Astrocyte (in vitro differentiated cells and primary cell): ENCODE results near the gene PTGFRN. TPM values are rescaled to one million over a fixed set of nuclear protein-coding genes. Genes with fewer than 3 reads are reported as not detected.
A peak's percentile ranks its signal among the peaks of the same experiment; 100 is the strongest.

ENCODE experiments used
- DNase-seq: peaks from one replicate; pipeline ENCODE4 v3.0.0-alpha.2; 2010; ENCODE audit warnings: low read depth
- FAIRE-seq: peaks from 2 replicates; lab custom pipeline; 2011; peaks lifted over from hg19 to GRCh38; lab: Jason Lieb, UNC
- H2AFZ ChIP-seq: 2 replicates; pipeline ENCODE4 v1.6.0; 2012; ENCODE audit warnings: low read depth, low read length, inconsistent platforms
- H3K27ac ChIP-seq: 2 replicates; pipeline ENCODE4 v1.5.1; 2011; ENCODE audit warnings: low read depth, low read length, inconsistent platforms
- H3K27me3 ChIP-seq: 2 replicates; pipeline ENCODE4 v1.6.0; 2011; ENCODE audit warnings: low read length, inconsistent platforms; ENCODE audit not compliant: insufficient read depth
- H3K36me3 ChIP-seq: 2 replicates; pipeline ENCODE4 v1.5.1; 2011; ENCODE audit warnings: low read length, inconsistent platforms; ENCODE audit not compliant: insufficient read depth
- H3K4me1 ChIP-seq: 2 replicates; pipeline ENCODE4 v1.5.1; 2011; ENCODE audit warnings: low read length, inconsistent platforms; ENCODE audit not compliant: insufficient read depth
- H3K4me2 ChIP-seq: 2 replicates; pipeline ENCODE4 v1.6.0; 2012; ENCODE audit warnings: low read length, inconsistent platforms
- H3K4me3 ChIP-seq: 2 replicates; pipeline ENCODE4 v1.5.1; 2011; ENCODE audit warnings: low read depth, mild to moderate bottlenecking, low read length, inconsistent platforms; ENCODE audit not compliant: insufficient read depth
- H3K79me2 ChIP-seq: 2 replicates; pipeline ENCODE4 v1.6.0; 2012; ENCODE audit warnings: mild to moderate bottlenecking, low read length, inconsistent platforms; ENCODE audit not compliant: insufficient read depth
- H3K9ac ChIP-seq: 2 replicates; pipeline ENCODE4 v1.6.0; 2012; ENCODE audit warnings: mild to moderate bottlenecking, low read length, inconsistent platforms
- H3K9me3 ChIP-seq: 2 replicates; pipeline ENCODE4 v1.5.1; 2012; ENCODE audit warnings: low read depth, mild to moderate bottlenecking, low read length, inconsistent platforms; ENCODE audit not compliant: insufficient read depth
- H4K20me1 ChIP-seq: 2 replicates; pipeline ENCODE4 v1.6.0; 2012; ENCODE audit warnings: low read length, inconsistent platforms; ENCODE audit not compliant: insufficient read depth
- H3K27ac Mint-ChIP-seq: one replicate; pipeline ENCODE4 v1.8.0; 2021; ENCODE audit warnings: mild to moderate bottlenecking, mixed read lengths; ENCODE audit not compliant: unreplicated experiment
- H3K27me3 Mint-ChIP-seq: one replicate; pipeline ENCODE4 v1.8.0; 2021; ENCODE audit warnings: low read depth, mixed read lengths; ENCODE audit not compliant: unreplicated experiment
- H3K36me3 Mint-ChIP-seq: one replicate; pipeline ENCODE4 v1.8.0; 2021; ENCODE audit warnings: low read depth, mixed read lengths; ENCODE audit not compliant: unreplicated experiment
- H3K4me1 Mint-ChIP-seq: one replicate; pipeline ENCODE4 v1.8.0; 2021; ENCODE audit warnings: low read depth, mixed read lengths; ENCODE audit not compliant: unreplicated experiment
- H3K4me3 Mint-ChIP-seq: one replicate; pipeline ENCODE4 v1.8.0; 2021; ENCODE audit warnings: mild to moderate bottlenecking, moderate library complexity, mixed read lengths; ENCODE audit not compliant: unreplicated experiment
- H3K9me3 Mint-ChIP-seq: one replicate; pipeline ENCODE4 v1.8.0; 2021; ENCODE audit warnings: mild to moderate bottlenecking, mixed read lengths; ENCODE audit not compliant: unreplicated experiment
- CTCF ChIP-seq: IDR thresholded peaks from 2 replicates; pipeline ENCODE4 v1.5.1; 2011; ENCODE audit warnings: low read depth, mild to moderate bottlenecking, inconsistent platforms, low read length, moderate library complexity; ENCODE audit not compliant: insufficient read depth
- EZH2 ChIP-seq: IDR thresholded peaks from 2 replicates; pipeline ENCODE4 v1.6.1; 2012; ENCODE audit warnings: mild to moderate bottlenecking, low read length, inconsistent platforms; ENCODE audit not compliant: insufficient read depth
- total RNA-seq: library from RNA; stranded (reverse); gene quantifications from 2 replicates; pipeline ENCODE4 v1.2.1, GENCODE V29; 2021

Gene PTGFRN
- total RNA-seq, 1 donor from 2014 or later = 157 TPM

- Histone ChIP-seq H3K27ac (peak overlapping the region; percentile 97), H3K4me3 (no peak overlapping the region), H4K20me1 (no peaks in the 10 kb centered on the region), H3K36me3 (no peaks in the 10 kb centered on the region), H2AFZ (no peak overlapping the region), H3K4me2 (peak overlapping the region; percentile 7), H3K4me1 (peaks cover 40% of the 10 kb centered on the region), H3K27me3 (no peaks in the 10 kb centered on the region), H3K9me3 (no peaks in the 10 kb centered on the region), H3K9ac (peak overlapping the region; percentile 77), H3K79me2 (no peaks in the 10 kb centered on the region)
- H3K36me3 Mint-ChIP-seq = peaks cover 35% of the 10 kb centered on the region
- no peaks in the 10 kb centered on the region for H3K27me3 Mint-ChIP-seq
- H3K4me3 Mint-ChIP-seq = no peak overlapping the region
- no peak overlapping the region for H3K27ac Mint-ChIP-seq
- FAIRE-seq (no peak), DNase-seq (no peak)
- H3K4me1 Mint-ChIP-seq = peaks cover 15% of the 10 kb centered on the region
- no peak for TF ChIP-seq EZH2
- no peak for TF ChIP-seq CTCF
- no peaks in the 10 kb centered on the region for H3K9me3 Mint-ChIP-seq
Measured at GRCh38 chr1:116989835-116990234, 80.1 kb downstream of the PTGFRN start.

GRCh38 chr1:116990612-116991151 lies 81.0 kb downstream of the PTGFRN start:
- FAIRE-seq (peak; percentile 93), DNase-seq (peak; percentile 98)
- Mint-ChIP-seq H3K4me1 (peaks cover 15% of the 10 kb centered on the region), H3K4me3 (no peak overlapping the region), H3K27me3 (no peaks in the 10 kb centered on the region), H3K27ac (peak overlapping the region; percentile 12), H3K36me3 (peaks cover 35% of the 10 kb centered on the region), H3K9me3 (no peaks in the 10 kb centered on the region)
- peak overlapping the region; percentile 6 for H2AFZ ChIP-seq
- H3K4me2 ChIP-seq = peak overlapping the region; percentile 54
- TF ChIP-seq EZH2 (no peak), CTCF (no peak)
- H3K4me3 ChIP-seq = no peak overlapping the region
- H3K36me3 ChIP-seq = no peaks in the 10 kb centered on the region
- H4K20me1 ChIP-seq = no peaks in the 10 kb centered on the region
- peak overlapping the region; percentile 77 for H3K9ac ChIP-seq
- peaks cover 40% of the 10 kb centered on the region for H3K4me1 ChIP-seq
- no peaks in the 10 kb centered on the region for H3K9me3 ChIP-seq
- peak overlapping the region; percentile 97 for H3K27ac ChIP-seq
- H3K27me3 ChIP-seq = no peaks in the 10 kb centered on the region
- H3K79me2 ChIP-seq = no peaks in the 10 kb centered on the region

- Histone ChIP-seq H2AFZ (peak overlapping the region; percentile 6), H3K9me3 (no peaks in the 10 kb centered on the region), H3K36me3 (no peaks in the 10 kb centered on the region), H3K9ac (peak overlapping the region; percentile 77), H3K79me2 (no peaks in the 10 kb centered on the region), H3K27me3 (no peaks in the 10 kb centered on the region), H3K27ac (peak overlapping the region; percentile 97), H3K4me3 (no peak overlapping the region), H4K20me1 (no peaks in the 10 kb centered on the region), H3K4me1 (peaks cover 40% of the 10 kb centered on the region), H3K4me2 (peak overlapping the region; percentile 54)
- TF ChIP-seq CTCF = no peak
- no peak for TF ChIP-seq EZH2
- peak overlapping the region; percentile 12 for H3K27ac Mint-ChIP-seq
- DNase-seq (no peak), FAIRE-seq (no peak)
- H3K9me3 Mint-ChIP-seq = no peaks in the 10 kb centered on the region
- H3K27me3 Mint-ChIP-seq = no peaks in the 10 kb centered on the region
- H3K4me1 Mint-ChIP-seq = peaks cover 15% of the 10 kb centered on the region
- peaks cover 34% of the 10 kb centered on the region for H3K36me3 Mint-ChIP-seq
- H3K4me3 Mint-ChIP-seq = no peak overlapping the region
Measured at GRCh38 chr1:116991171-116991845, 81.6 kb downstream of the PTGFRN start.
